GM19452 (cell line): ENCODE results near the gene ADAM12.
A peak's percentile ranks its signal among the peaks of the same experiment; 100 is the strongest.
"Not testable (repeated sequence)": the region's sequence is repeated elsewhere in the genome, so short reads cannot be mapped to it uniquely, and the experiment has no call there.

Source experiments
- ATAC-seq: cut with Tn5 transposase; IDR thresholded peaks from one replicate; pipeline ENCODE4 v1.9.1; 2021; ENCODE audit not compliant: unreplicated experiment

Gene ADAM12

GRCh38 chr10:126191192-126191591 is 197.1 kb downstream of the ADAM12 start:
- no peak for ATAC-seq

- no peak for ATAC-seq
These were observed 199.5 kb downstream of the ADAM12 start for GRCh38 chr10:126188679-126189200.

DNA sequence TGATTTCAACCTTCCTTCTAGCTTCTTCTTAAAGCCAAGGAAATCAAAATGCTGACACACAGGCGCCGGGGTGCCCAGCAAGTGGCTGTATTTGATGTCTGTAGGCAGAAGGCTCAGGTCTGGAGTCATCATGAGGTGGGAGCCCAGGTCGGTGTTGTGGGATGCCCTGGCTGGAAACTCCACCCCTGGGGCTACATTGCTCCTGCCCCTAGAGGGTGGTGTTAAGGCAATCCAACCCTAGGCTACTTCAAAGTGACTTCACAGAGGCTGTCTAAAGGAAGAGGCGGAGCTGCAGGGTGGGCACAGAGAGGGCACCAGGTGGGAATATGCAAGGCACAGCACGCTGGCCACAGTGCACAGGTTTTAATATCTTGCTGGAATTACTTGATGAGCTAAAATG is 200.9 kb downstream of the ADAM12 start:
- no peak for ATAC-seq

DNA sequence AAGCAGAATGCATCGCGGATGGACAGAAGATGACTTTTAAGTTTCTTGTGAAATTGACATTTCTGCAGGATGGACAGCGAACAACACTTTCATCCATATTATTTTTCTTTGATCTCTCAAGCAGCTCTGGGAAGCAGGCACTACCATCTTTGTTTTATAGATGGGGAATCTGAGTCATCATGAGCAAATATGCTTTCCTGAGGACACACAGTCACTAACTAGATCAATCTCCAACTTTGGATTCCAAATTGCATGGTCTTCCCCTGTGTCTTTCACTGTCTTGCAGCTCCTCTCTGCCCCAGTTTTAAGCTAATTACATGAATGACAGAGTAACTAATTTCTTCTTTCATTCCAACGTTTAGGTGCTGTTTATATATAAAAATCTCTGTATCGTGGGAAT is 201.5 kb downstream of the ADAM12 start:
- no peak for ATAC-seq

DNA sequence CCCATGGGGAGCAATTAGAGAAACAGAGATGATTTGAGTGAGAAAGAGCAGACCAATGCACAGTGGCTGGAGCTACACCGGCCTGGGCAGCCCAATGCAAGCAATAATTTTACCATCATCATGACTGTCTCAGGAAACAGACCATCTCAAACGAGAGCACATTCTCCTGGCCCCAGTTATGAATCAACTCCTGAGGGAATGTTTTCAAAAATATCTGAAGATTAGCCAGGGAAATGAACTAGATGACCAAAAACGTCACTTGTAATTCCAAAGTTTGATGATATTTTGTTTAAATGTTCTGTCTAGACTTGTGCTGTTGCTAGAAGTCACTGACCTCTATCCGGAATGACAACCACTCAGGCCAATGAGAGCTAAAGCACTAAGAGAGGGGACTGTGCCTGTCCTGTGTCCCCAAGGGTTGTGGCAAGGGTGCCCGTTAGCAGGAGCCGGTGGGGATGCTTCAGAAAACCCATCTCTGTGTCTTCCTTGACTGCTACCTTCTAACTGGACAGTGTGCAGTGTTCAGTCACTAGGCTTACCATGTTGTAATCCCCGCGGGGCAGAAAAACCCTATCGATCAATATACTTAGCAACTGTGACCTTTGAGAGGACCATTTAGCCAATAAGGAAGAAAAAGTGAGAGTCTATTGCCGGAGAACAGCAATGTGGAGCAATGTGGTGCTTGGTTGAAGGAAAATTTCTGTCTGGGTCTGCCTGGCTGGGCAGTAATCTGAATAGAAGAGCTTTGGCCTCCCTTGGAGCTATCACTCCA is 202.4 kb downstream of the ADAM12 start:
- ATAC-seq = no peak

DNA sequence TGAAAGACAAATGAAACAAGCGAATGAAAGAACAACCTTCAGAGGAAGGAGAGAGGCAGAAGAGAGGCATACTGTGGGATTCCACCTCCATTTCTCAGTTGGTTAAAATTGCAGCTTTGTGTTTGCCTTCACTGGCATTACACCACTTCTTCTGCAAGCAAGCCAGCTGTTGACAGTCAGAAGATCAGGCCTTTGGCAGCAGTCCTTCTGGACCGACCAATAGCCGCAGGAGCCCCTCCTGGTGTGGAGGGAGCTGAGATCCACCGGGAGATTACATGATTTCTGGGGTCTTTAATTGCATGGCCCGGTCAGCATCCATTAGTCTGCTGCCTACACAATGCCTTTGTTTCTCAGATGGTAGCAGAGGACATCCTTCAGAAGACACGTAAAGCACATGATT is 206.7 kb downstream of the ADAM12 start:
- ATAC-seq = no peak

- ATAC-seq = peak; percentile 69
These were observed 208.6 kb downstream of the ADAM12 start for GRCh38 chr10:126179637-126180036.

- ATAC-seq = no peak
These were observed 210.8 kb downstream of the ADAM12 start for GRCh38 chr10:126177417-126178030.

GRCh38 chr10:126175641-126176262 is 212.5 kb downstream of the ADAM12 start:
- ATAC-seq = no peak

DNA sequence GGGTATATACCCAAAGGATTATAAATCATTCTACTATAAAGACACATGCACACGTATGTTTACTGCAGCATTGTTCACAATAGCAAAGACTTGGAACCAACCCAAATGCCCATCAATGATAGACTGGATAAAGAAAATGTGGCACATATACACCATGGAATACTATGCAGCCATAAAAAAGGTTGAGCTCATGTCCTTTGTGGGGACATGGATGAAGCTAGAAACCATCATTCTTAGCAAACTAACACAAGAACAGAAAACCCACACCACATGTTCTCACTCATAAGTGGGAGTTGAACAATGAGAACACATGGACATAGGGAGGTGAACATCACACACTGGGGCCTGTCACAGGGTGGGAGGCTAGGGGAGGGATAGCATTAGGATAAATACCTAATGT is 215.5 kb downstream of the ADAM12 start:
- not testable (repeated sequence) for ATAC-seq

DNA sequence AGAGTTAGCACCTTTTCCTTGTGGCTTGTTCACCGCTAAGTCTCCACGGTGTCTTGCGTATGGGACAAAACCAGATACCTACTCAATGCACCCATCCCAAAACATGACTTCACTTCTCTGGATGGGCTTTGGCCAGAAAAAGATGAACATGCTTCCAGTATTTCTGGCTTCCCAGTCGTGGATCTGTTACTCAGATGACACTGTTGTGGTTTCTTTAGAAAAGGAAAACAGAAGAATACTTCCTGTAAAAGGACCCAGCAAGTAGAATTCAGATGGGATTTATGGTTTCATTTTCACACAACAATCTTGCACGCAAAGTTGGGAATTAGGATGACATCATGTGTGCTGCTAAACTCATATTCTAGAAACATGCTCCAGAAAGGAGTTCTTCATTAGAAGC is 216.7 kb downstream of the ADAM12 start:
- ATAC-seq = no peak

- ATAC-seq = no peak
These were observed 217.5 kb downstream of the ADAM12 start for GRCh38 chr10:126170776-126171175.

- ATAC-seq = no peak
These were observed 217.9 kb downstream of the ADAM12 start for GRCh38 chr10:126170371-126170770.

DNA sequence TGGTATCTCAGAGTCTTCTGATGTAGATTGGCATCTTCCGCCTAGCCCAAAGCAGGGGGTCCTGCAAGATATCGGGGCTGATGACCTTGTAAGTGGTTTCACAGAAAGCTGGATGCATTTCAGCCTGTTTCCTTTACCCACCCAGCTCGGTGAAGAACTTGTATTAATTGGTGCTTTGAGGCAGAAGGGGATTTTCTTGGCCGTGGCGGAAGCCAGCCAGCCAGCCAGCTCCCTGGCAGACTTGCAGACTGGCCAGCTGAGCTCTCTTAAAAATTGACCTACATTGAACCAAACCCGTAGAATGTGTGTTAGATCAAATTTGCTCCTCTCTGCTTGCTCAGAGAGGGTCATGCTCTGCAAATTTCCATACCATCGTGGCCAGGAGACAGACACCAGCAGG is 218.4 kb downstream of the ADAM12 start:
- no peak for ATAC-seq

GRCh38 chr10:126166797-126167196 is 221.5 kb downstream of the ADAM12 start:
- no peak for ATAC-seq

- ATAC-seq = no peak
These were observed 222.4 kb downstream of the ADAM12 start for GRCh38 chr10:126165874-126166273.

- no peak for ATAC-seq
These were observed 224.8 kb downstream of the ADAM12 start for GRCh38 chr10:126163506-126163905.

DNA sequence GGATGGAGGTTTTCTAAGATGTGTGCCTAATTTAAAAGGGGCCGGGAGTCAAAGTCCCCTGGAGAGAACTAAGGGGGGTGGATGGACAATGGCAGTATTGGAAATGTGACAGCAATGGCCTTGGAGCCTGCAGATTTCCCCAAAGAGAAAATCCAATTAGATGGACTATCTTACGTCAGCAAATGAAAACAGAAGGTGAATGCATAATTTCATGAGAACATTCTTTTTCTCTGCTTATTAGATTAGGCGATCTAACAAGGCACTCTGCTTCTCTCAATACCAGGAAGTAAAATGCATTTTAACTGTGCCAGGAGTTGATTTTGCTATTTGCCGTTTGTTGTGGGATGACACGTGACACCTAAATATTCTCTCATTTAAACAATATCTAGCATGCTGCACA is 226.6 kb downstream of the ADAM12 start:
- no peak for ATAC-seq

DNA sequence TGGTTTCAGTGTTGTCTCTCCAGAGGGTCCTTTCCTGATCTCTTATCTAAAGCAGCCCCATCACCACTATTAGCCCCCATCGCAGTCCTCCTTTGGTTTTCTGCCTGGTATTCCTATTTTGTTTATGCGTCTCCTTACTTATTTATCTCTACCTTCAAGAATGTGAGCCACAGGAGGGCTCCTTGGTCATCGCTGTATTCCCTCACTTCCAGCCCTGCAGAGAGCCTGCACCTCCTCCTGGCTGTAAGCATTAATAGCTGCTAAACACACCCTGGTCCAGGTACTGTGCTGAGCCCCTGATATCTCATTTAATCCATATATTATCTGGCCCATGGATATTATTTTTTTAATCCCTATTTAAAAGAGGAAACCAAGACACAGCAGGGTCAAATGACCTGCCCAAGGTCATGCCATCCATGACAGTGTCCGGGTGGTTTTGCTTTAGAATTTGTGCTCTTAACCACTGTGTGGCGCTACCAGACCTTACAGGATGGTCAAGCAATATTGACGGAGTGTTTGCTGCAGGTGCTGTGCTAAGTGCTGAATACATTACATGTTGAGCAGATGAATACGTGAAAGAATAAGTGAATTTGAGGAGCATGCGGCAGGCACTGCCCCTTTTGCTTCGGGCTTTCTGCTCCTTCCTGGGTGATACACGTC is 227.2 kb downstream of the ADAM12 start:
- ATAC-seq = no peak

GRCh38 chr10:126160571-126160970 is 227.7 kb downstream of the ADAM12 start:
- ATAC-seq = no peak

- no peak for ATAC-seq
These were observed 230.0 kb downstream of the ADAM12 start for GRCh38 chr10:126158133-126158892.
